Liver (tissue), 9 donors: ENCODE measurements around the gene DOC2B. TPM values are rescaled to one million over a fixed set of nuclear protein-coding genes. Genes with fewer than 3 reads are reported as not detected.

ENCODE experiments used
- DNase-seq: peaks from one replicate; pipeline ENCODE4 v3.0.0-alpha.2; 2017; ENCODE audit warnings: low spot score
- H3K27ac ChIP-seq, 2 donors: one replicate each; pipeline ENCODE4 v1.7.0; 2013; ENCODE audit warnings: inconsistent platforms in 2 of 2, low read length in 2 of 2, control low read depth in 1 of 2, low read depth in 1 of 2, mild to moderate bottlenecking in 1 of 2
- H3K27me3 ChIP-seq, 4 donors: one replicate each; pipeline versions ENCODE4 v1.6.1 to v1.7.0; 2013; ENCODE audit warnings: low read length in 3 of 4, inconsistent platforms in 1 of 4, mild to moderate bottlenecking in 1 of 4, moderate library complexity in 1 of 4; ENCODE audit not compliant: control insufficient read depth in 4 of 4, insufficient read depth in 4 of 4
- H3K36me3 ChIP-seq, 4 donors: one replicate each; pipeline versions ENCODE4 v1.6.1 to v1.7.0; 2013; ENCODE audit warnings: low read length in 3 of 4, mild to moderate bottlenecking in 3 of 4, low read depth in 1 of 4, moderate library complexity in 1 of 4; ENCODE audit not compliant: control insufficient read depth in 4 of 4, insufficient read depth in 3 of 4
- H3K4me1 ChIP-seq, 4 donors: one replicate each; pipeline versions ENCODE4 v1.6.1 to v1.7.0; 2013; ENCODE audit warnings: low read length in 3 of 4, mild to moderate bottlenecking in 3 of 4, moderate library complexity in 1 of 4; ENCODE audit not compliant: control insufficient read depth in 4 of 4, insufficient read depth in 4 of 4
- H3K4me3 ChIP-seq, 3 donors: one replicate each; pipeline versions ENCODE4 v1.6.1 to v1.7.0; 2013; ENCODE audit warnings: low read length in 3 of 3, control low read depth in 1 of 3, low read depth in 1 of 3, mild to moderate bottlenecking in 1 of 3
- H3K9ac ChIP-seq, 2 donors: one replicate each; pipeline ENCODE4 v1.7.0; 2013; ENCODE audit warnings: low read length in 2 of 2, mild to moderate bottlenecking in 2 of 2, moderate library complexity in 2 of 2, control low read depth in 1 of 2, low read depth in 1 of 2
- H3K9me3 ChIP-seq, 4 donors: one replicate each; pipeline versions ENCODE4 v1.6.1 to v1.7.0; 2013; ENCODE audit warnings: low read length in 3 of 4; ENCODE audit not compliant: control insufficient read depth in 4 of 4
- ATF3 ChIP-seq: IDR thresholded peaks from 2 replicates; pipeline ENCODE4 v1.6.1; 2016; ENCODE audit warnings: antibody characterized with exemption
- CTCF ChIP-seq: fragments of 150-350 bp; IDR thresholded peaks from 2 replicates; pipeline ENCODE4 v1.5.1; 2017; ENCODE audit warnings: improper control_type of control experiment, low read depth, low read length; ENCODE audit not compliant: missing input control
- EGR1 ChIP-seq, 2 donors: IDR thresholded peaks; 2 replicates each; pipeline ENCODE4 v1.6.1; 2016 to 2018; ENCODE audit warnings: antibody characterized with exemption in 2 of 2, low read depth in 2 of 2
- FOXA1 ChIP-seq: IDR thresholded peaks from 2 replicates; pipeline ENCODE4 v1.6.1; 2016; ENCODE audit warnings: antibody characterized with exemption
- FOXA2 ChIP-seq: IDR thresholded peaks from 2 replicates; pipeline ENCODE4 v1.6.1; 2016; ENCODE audit warnings: antibody characterized with exemption
- GABPA ChIP-seq, 2 donors: IDR thresholded peaks in 1 of 2; conservative IDR thresholded peaks in 1 of 2; 2 replicates each; pipeline ENCODE4 v1.6.1; 2016; ENCODE audit warnings: antibody characterized with exemption in 2 of 2, mild to moderate bottlenecking in 1 of 2, moderate library complexity in 1 of 2
- HNF4A ChIP-seq, 2 donors: conservative IDR thresholded peaks; 2 replicates each; pipeline ENCODE4 v1.6.1; 2016; ENCODE audit warnings: antibody characterized with exemption in 2 of 2, mild to moderate bottlenecking in 2 of 2
- HNF4G ChIP-seq: IDR thresholded peaks from 2 replicates; pipeline ENCODE4 v1.6.1; 2016; ENCODE audit warnings: antibody characterized with exemption
- JUND ChIP-seq, 2 donors: IDR thresholded peaks; 2 replicates each; pipeline ENCODE4 v1.6.1; 2016; ENCODE audit warnings: antibody characterized with exemption in 2 of 2
- NR2F2 ChIP-seq: IDR thresholded peaks from 2 replicates; pipeline ENCODE4 v1.6.1; 2016; ENCODE audit warnings: antibody characterized with exemption
- REST ChIP-seq: IDR thresholded peaks from 2 replicates; pipeline ENCODE4 v1.6.1; 2016; ENCODE audit warnings: antibody characterized with exemption, mild to moderate bottlenecking
- SP1 ChIP-seq: IDR thresholded peaks from 2 replicates; pipeline ENCODE4 v1.6.1; 2018; ENCODE audit warnings: antibody characterized with exemption, mild to moderate bottlenecking
- TAF1 ChIP-seq: conservative IDR thresholded peaks from 2 replicates; pipeline ENCODE4 v1.6.1; 2016; ENCODE audit warnings: antibody characterized with exemption, mild to moderate bottlenecking
- YY1 ChIP-seq: IDR thresholded peaks from 2 replicates; pipeline ENCODE4 v1.6.1; 2016; ENCODE audit warnings: antibody characterized with exemption, mild to moderate bottlenecking
- ZBTB33 ChIP-seq: IDR thresholded peaks from 2 replicates; pipeline ENCODE4 v1.6.1; 2016; ENCODE audit warnings: antibody characterized with exemption
- WGBS: extraction: QIAGEN DNeasy Blood & Tissue Kit; methylation state at CpG from one replicate; pipeline ENCODE4 v1.1.7; 2013; 5-methylcytosine and 5-hydroxymethylcytosine counted together
- polyA plus RNA-seq, 2 donors: library from polyadenylated mRNA; stranded (reverse) in 1 of 2; unstranded in 1 of 2; fragments of 200-250 nt in 1 of 2; fragments of >200 nt in 1 of 2; fragmentation: Nextera tagmentation in 1 of 2; extraction: Ambion mirVana in 1 of 2; gene quantifications; one replicate each; pipeline versions ENCODE4 v1.2.1 to v1.2.3, GENCODE V29; 2013 to 2015
- total RNA-seq, 2 donors: library from RNA; depleted of rRNA; stranded (reverse); fragments of >200 nt; gene quantifications; one replicate each; pipeline ENCODE4 v1.2.3, GENCODE V29; 2014
- donor health status: healthy.
- donor health status: healthy.
- donor health status: healthy.
- donor health status: healthy.
- donor health status: healthy.

DOC2B gene
- total and polyA plus RNA-seq, 4 donors, result 0.08 to 1.0 (median 0.61) TPM

GRCh38 chr17:158379-158778, 23.1 kb downstream of the DOC2B start:
- H3K4me3 ChIP-seq, result no peak overlapping the region
- DNase-seq, result no peak
- no peaks in the 10 kb centered on the region for H3K4me1 ChIP-seq
- no peaks in the 10 kb centered on the region for H3K27me3 ChIP-seq
- H3K27ac ChIP-seq, result no peak overlapping the region
- no peak for TF ChIP-seq FOXA2
- no peak for TF ChIP-seq CTCF
- TF ChIP-seq HNF4A (conservative IDR thresholded peaks at IDR 0.05), result no peak
- TF ChIP-seq HNF4G, result no peak
- TF ChIP-seq ATF3, result no peak
- no peak for TF ChIP-seq YY1
- H3K9me3 ChIP-seq, result no peaks in the 10 kb centered on the region
- 98% methylated on average over 7 of the region's 7 CpGs for WGBS
- no peaks in the 10 kb centered on the region for H3K36me3 ChIP-seq
- no peak overlapping the region for H3K9ac ChIP-seq

GRCh38 chr17:157901-158300, 23.5 kb downstream of the DOC2B start:
- 92% methylated on average over 4 of the region's 4 CpGs for WGBS
- H3K27me3 ChIP-seq, result no peaks in the 10 kb centered on the region
- H3K4me1 ChIP-seq, result no peaks in the 10 kb centered on the region
- no peaks in the 10 kb centered on the region for H3K36me3 ChIP-seq
- no peak overlapping the region for H3K27ac ChIP-seq
- H3K9me3 ChIP-seq, result no peaks in the 10 kb centered on the region
- no peak overlapping the region for H3K4me3 ChIP-seq
- TF ChIP-seq JUND (IDR thresholded peaks at IDR 0.05) (no peak), ATF3 (no peak), FOXA1 (no peak), NR2F2 (no peak), HNF4G (no peak), ZBTB33 (no peak), CTCF (no peak), TAF1 (no peak), GABPA (IDR thresholded peaks at IDR 0.05 in 1 of 2, conservative IDR thresholded peaks at IDR 0.05 in 1 of 2) (no peak), HNF4A (conservative IDR thresholded peaks at IDR 0.05) (no peak)
- H3K9ac ChIP-seq, result no peak overlapping the region
- no peak for DNase-seq

GRCh38 chr17:156946-157345, 24.5 kb downstream of the DOC2B start:
- H3K27ac ChIP-seq, result no peak overlapping the region
- H3K4me3 ChIP-seq, result no peak overlapping the region
- H3K4me1 ChIP-seq, result no peaks in the 10 kb centered on the region
- no peaks in the 10 kb centered on the region for H3K36me3 ChIP-seq
- H3K9me3 ChIP-seq, result no peaks in the 10 kb centered on the region
- no peak overlapping the region for H3K9ac ChIP-seq
- 91% methylated on average over 19 of the region's 19 CpGs for whole genome bisulfite sequencing
- no peaks in the 10 kb centered on the region for H3K27me3 ChIP-seq
- DNase-seq, result no peak
- no peak for TF ChIP-seq SP1
- no peak for TF ChIP-seq ATF3
- no peak for TF ChIP-seq GABPA (IDR thresholded peaks at IDR 0.05 in 1 of 2, conservative IDR thresholded peaks at IDR 0.05 in 1 of 2)
- no peak for TF ChIP-seq ZBTB33
- TF ChIP-seq EGR1 (IDR thresholded peaks at IDR 0.05; ENCODE audit: low read depth in 2 of 2), result no peak
- TF ChIP-seq HNF4A (conservative IDR thresholded peaks at IDR 0.05), result no peak
- no peak for TF ChIP-seq TAF1
- TF ChIP-seq REST, result no peak
